Islet of Langerhans (tissue), 1 donor: ENCODE results near the gene VEGFB.
A peak's percentile ranks its signal among the peaks of the same experiment; 100 is the strongest.

ENCODE experiments used
- FAIRE-seq: peaks from one replicate; lab custom pipeline; 2011; peaks lifted over from hg19 to GRCh38; lab: Jason Lieb, UNC

VEGFB gene

DNA sequence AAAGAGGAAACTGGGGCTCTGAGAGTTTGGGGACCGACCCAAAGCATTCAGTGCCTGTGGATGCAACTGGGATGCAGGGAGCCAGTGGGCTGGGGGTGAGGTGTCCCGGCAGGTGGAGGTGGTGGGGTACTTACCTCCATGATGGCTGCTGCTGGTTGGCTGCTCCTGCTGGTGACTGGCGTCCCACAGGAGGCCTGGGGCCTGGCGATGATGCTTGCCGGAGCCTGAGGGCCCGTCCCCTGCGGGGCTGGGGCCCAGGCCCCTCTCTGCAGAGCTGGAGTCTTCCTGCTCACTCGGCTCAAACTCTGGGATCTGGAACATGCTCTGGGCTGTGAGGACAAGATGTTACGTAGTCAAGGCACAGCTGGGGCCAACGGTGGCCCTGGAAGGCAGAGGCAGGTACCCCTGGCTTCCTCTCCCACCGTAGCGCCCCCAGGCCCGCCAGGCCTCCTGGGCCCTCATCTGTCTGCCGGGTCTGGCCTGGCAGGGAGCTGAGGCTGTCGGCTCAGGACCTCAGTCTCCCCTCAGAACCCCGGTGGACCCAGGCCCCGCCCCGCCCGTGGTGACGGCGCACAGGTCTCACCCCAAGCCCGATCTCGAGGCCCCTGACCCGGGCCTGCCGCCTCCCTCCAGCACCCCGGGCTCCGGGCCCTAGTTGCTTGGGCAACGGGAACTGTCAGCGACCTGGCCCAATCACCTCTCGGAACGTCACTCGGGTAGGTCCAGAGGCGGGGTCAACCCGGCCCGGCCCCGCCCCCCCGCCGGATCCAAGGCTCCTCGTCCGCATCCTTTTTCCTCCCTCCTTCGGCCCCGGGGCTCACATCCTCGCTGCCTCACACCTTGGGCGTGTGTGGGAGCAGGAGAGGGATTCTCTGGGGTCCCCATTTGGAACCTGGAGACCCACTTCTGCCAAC lies 49.9 kb downstream of the VEGFB start, which contains the start of gene BAD:
Gene BAD, minus strand, starts transcription at position 618 of the 914 bp plus-strand sequence. Its CDS starts 297 bp downstream, at position 321.
- peak; percentile 90 for FAIRE-seq

GRCh38 chr11:64284962-64285884 lies 50.8 kb downstream of the VEGFB start, which contains the start of gene GPR137:
Gene GPR137, plus strand, starts transcription at chr11:64285848. Its CDS starts 677 bp downstream, at chr11:64286525.
- FAIRE-seq: no peak

GRCh38 chr11:64285885-64286800 lies 51.8 kb downstream of the VEGFB start:
- no peak for FAIRE-seq

- no peak for FAIRE-seq
Observed at GRCh38 chr11:64286801-64287159, 52.4 kb downstream of the VEGFB start.

- FAIRE-seq: no peak
Observed at GRCh38 chr11:64287676-64288352, 53.4 kb downstream of the VEGFB start.

DNA sequence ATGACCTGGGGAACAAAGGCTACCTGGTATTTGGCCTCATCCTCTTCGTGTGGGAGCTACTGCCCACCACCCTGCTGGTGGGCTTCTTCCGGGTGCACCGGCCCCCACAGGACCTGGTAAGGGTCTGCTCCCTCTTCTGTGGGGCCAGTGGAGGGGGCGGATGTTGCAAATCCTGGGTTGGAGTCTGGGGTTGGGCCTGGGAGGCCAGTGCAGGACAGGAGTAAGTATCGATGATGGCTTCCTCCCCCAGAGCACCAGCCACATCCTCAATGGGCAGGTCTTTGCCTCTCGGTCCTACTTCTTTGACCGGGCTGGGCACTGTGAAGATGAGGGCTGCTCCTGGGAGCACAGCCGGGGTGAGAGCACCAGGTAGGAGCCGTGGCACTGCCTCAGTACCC lies 54.0 kb downstream of the VEGFB start:
- FAIRE-seq: no peak
